Upper lobe of left lung (tissue), 4 donors: ENCODE data around the gene ATP1A1.

Experiments
- CTCF ChIP-seq, 6 experiments: fragments of 450-650 bp in 4 of 6; fragments of 200-600 bp in 2 of 6; sonication (generic) in 2 of 6; IDR thresholded peaks; one replicate each; pipeline ENCODE4 v1.5.1; 2016 to 2019; ENCODE audit warnings: antibody characterized with exemption in 6 of 6
- POLR2A ChIP-seq, 4 donors: fragments of 450-650 bp; IDR thresholded peaks; one replicate each; pipeline ENCODE4 v1.5.1; 2016 to 2017; ENCODE audit warnings: antibody characterized with exemption in 4 of 4, mild to moderate bottlenecking in 2 of 4
- POLR2AphosphoS5 ChIP-seq, 2 donors: sonication (generic); formaldehyde crosslinking; IDR thresholded peaks; one replicate each; pipeline ENCODE4 v1.5.1; 2017; ENCODE audit warnings: antibody characterized with exemption in 2 of 2

GRCh38 chr1:116397728-116398127 is 24.7 kb downstream of the ATP1A1 start:
- TF ChIP-seq POLR2A (IDR thresholded peaks at IDR 0.05) (no peak), CTCF (IDR thresholded peaks at IDR 0.05) (no peak), POLR2AphosphoS5 (IDR thresholded peaks at IDR 0.05) (no peak)
